ENCODE measurements around the gene TNIP3. TPM values are rescaled to one million over a fixed set of nuclear protein-coding genes. Genes with fewer than 3 reads are reported as not detected.

The TNIP3 gene
- total RNA-seq, 1 experiment from 2014 or later = 1.8 TPM

DNA sequence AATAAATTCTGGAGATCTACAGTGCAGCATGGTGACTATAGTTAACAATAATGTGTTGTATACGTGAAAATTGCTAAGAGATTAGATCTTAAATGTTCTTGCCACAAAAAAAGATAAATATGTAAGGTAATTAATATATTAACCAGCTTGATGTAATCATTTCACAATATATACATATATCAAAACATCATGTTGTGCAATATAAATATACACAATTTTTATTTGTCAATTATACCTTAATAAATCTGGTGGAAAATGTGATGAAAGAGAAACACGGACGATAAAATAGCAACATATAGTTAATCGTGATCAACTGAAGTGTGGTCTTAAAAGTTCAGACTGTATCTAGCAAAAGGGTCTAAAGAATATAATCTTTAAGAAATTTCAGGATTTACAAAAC is 75.3 kb downstream of the TNIP3 start:
- DNase-seq (ENCODE audit: low read depth) = no peak

Other genes starting within 250 kb of the TNIP3 start
- 10.8 and 11.4 TPM in 2 replicates for gene PRDM5, start 241.6 kb downstream of the TNIP3 start, total RNA-seq (2014; rRNA removed; shearing (Covaris generic))
- gene NDNF, start 91.8 kb downstream of the TNIP3 start, total RNA-seq (2014; rRNA removed; shearing (Covaris generic)) = not detected in 2 replicates
- gene QRFPR, start 216.7 kb upstream of the TNIP3 start, total RNA-seq (2014; rRNA removed; shearing (Covaris generic)) = not detected in 2 replicates